IMR-90 (cell line): ENCODE results near the gene RPH3AL. TPM values are rescaled to one million over a fixed set of nuclear protein-coding genes. Genes with fewer than 3 reads are reported as not detected.
"Not testable (repeated sequence)": the region's sequence is repeated elsewhere in the genome, so short reads cannot be mapped to it uniquely, and the experiment has no call there.

ENCODE experiments used
- ATAC-seq: fragments of 200-7000 bp; cut with Tn5 transposase; 2 replicates; pipeline ENCODE4 v1.9.1; 2020; ENCODE audit warnings: low read depth, mild to moderate bottlenecking, moderate library complexity
- BruUV-seq: library from RNA; stranded (reverse); fragments of 400-500 nt; replicated peaks from 2 replicates; lab custom pipeline; 2021; lab: Mats Ljungman, UMichigan
- CTCF ChIA-PET: fragments of 300-600 bp; formaldehyde crosslinking; extraction: SDS; loops from one replicate; lab custom pipeline; 2021; ENCODE audit warnings: antibody characterized with exemption; lab: Yijun Ruan, JAX
- POLR2A ChIA-PET: fragments of 300-600 bp; sonication (Branson Sonifier 250); formaldehyde crosslinking; loops from one replicate; lab custom pipeline; 2022; ENCODE audit warnings: antibody characterized with exemption; ENCODE audit not compliant: unreplicated experiment; lab: Charles Lee
- DNase-seq: peaks from one replicate; pipeline ENCODE4 v3.0.0; 2013
- H2AFZ ChIP-seq: replicated peaks from 2 replicates; pipeline ENCODE3; 2013; ENCODE audit warnings: low read length, mild to moderate bottlenecking; ENCODE audit not compliant: poor library complexity
- H2AK5ac ChIP-seq: 2 replicates; pipeline ENCODE4 v1.6.1; 2013; ENCODE audit warnings: low read depth, low read length, inconsistent platforms
- H2AK9ac ChIP-seq: replicated peaks from 2 replicates; pipeline ENCODE3; 2013; ENCODE audit warnings: mild to moderate bottlenecking, low read depth, low read length, moderate library complexity; ENCODE audit not compliant: poor library complexity
- H2BK120ac ChIP-seq: 2 replicates; pipeline ENCODE4 v1.6.1; 2013; ENCODE audit warnings: low read depth, low read length, inconsistent platforms
- H2BK15ac ChIP-seq: 3 replicates; pipeline ENCODE4 v1.6.1; 2013; ENCODE audit warnings: low read depth, low read length, inconsistent platforms
- H2BK20ac ChIP-seq: 2 replicates; pipeline ENCODE4 v1.6.1; 2013; ENCODE audit warnings: low read depth, mild to moderate bottlenecking, inconsistent platforms, low read length, moderate library complexity
- H2BK5ac ChIP-seq: 2 replicates; pipeline ENCODE4 v1.6.1; 2013; ENCODE audit warnings: mild to moderate bottlenecking, low read depth, low read length, inconsistent platforms; ENCODE audit not compliant: poor library complexity, severe bottlenecking
- H3K14ac ChIP-seq: replicated peaks from 2 replicates; pipeline ENCODE4 v1.6.1; 2013; ENCODE audit warnings: low read depth, low read length, inconsistent platforms
- H3K18ac ChIP-seq: 2 replicates; pipeline ENCODE4 v1.6.1; 2013; ENCODE audit warnings: low read depth, low read length, control low read depth
- H3K23ac ChIP-seq: 2 replicates; pipeline ENCODE4 v1.6.1; 2013; ENCODE audit warnings: low read depth, low read length, inconsistent platforms
- H3K27ac ChIP-seq: 2 replicates; pipeline ENCODE4 v1.5.1; 2013; ENCODE audit warnings: mild to moderate bottlenecking, control low read depth, low read length; ENCODE audit not compliant: insufficient read depth
- H3K27me3 ChIP-seq: 2 replicates; pipeline ENCODE4 v1.6.1; 2013; ENCODE audit warnings: low read length; ENCODE audit not compliant: control insufficient read depth, insufficient read depth
- H3K36me3 ChIP-seq: 2 replicates; pipeline ENCODE4 v1.6.1; 2013; ENCODE audit warnings: low read length, mixed read lengths; ENCODE audit not compliant: control insufficient read depth, insufficient read depth
- H3K4ac ChIP-seq: 2 replicates; pipeline ENCODE4 v1.6.1; 2013; ENCODE audit warnings: low read depth, low read length, inconsistent platforms
- H3K4me1 ChIP-seq: 2 replicates; pipeline ENCODE4 v1.6.1; 2013; ENCODE audit warnings: low read length, mixed read lengths; ENCODE audit not compliant: control insufficient read depth, insufficient read depth
- H3K4me2 ChIP-seq: 2 replicates; pipeline ENCODE4 v1.6.1; 2013; ENCODE audit warnings: low read depth, mild to moderate bottlenecking, control low read depth, low read length, moderate library complexity
- H3K4me3 ChIP-seq: 2 replicates; pipeline ENCODE4 v1.5.1; 2013; ENCODE audit warnings: low read depth, mild to moderate bottlenecking, control low read depth, low read length, moderate library complexity; ENCODE audit not compliant: insufficient read depth
- H3K56ac ChIP-seq: 2 replicates; pipeline ENCODE4 v1.6.1; 2013; ENCODE audit warnings: low read length, inconsistent platforms; ENCODE audit not compliant: insufficient read depth; ENCODE audit errors: extremely low read depth
- H3K79me1 ChIP-seq, 2 experiments: 2 replicates each; pipeline ENCODE4 v1.6.1; 2013; ENCODE audit warnings: low read length in 2 of 2, inconsistent platforms in 1 of 2, low read depth in 1 of 2
- H3K9ac ChIP-seq: 2 replicates; pipeline ENCODE4 v1.6.1; 2013; ENCODE audit warnings: low read depth, low read length, control low read depth
- H3K9me1 ChIP-seq: 2 replicates; pipeline ENCODE4 v1.6.1; 2013; ENCODE audit warnings: low read length, inconsistent platforms; ENCODE audit not compliant: insufficient read depth
- H3K9me3 ChIP-seq: 2 replicates; pipeline ENCODE4 v1.6.1; 2013; ENCODE audit warnings: low read length; ENCODE audit not compliant: control insufficient read depth, insufficient read depth
- H4K20me1 ChIP-seq: 2 replicates; pipeline ENCODE4 v1.6.1; 2013; ENCODE audit warnings: low read length, inconsistent platforms; ENCODE audit not compliant: insufficient read depth
- H4K5ac ChIP-seq: 2 replicates; pipeline ENCODE4 v1.6.1; 2013; ENCODE audit warnings: mild to moderate bottlenecking, low read depth, low read length, control low read depth
- H4K8ac ChIP-seq, 2 experiments: 2 replicates each; pipeline ENCODE4 v1.6.1; 2013; ENCODE audit warnings: low read depth in 2 of 2, low read length in 2 of 2, control low read depth in 1 of 2, inconsistent platforms in 1 of 2
- H4K91ac ChIP-seq: 2 replicates; pipeline ENCODE4 v1.6.1; 2013; ENCODE audit warnings: low read depth, low read length, inconsistent platforms; ENCODE audit not compliant: insufficient read depth
- WGBS, 2 experiments: methylation state at CpG; one replicate each; pipeline versions ENCODE4 v1.1.5 to v1.1.7; 2013; ENCODE audit warnings: missing lambda C conversion rate in 2 of 2; ENCODE audit not compliant: insufficient read length in 1 of 2; ENCODE audit errors: extremely low coverage in 2 of 2; 5-methylcytosine and 5-hydroxymethylcytosine counted together
- dilution Hi-C: fragments of 300-500 bp; cut with HindIII; formaldehyde crosslinking; loops from one replicate; pipeline ENCODE4 v1.14.3; 2018; ENCODE audit warnings: low sequenced_read_pairs; ENCODE audit not compliant: unreplicated experiment
- in situ Hi-C: fragments of 300-500 bp; cut with MboI; formaldehyde crosslinking; loops from 3 replicates; pipeline ENCODE4 v1.14.3; 2019; ENCODE audit warnings: low sequenced_read_pairs, inconsistent platforms, mixed read lengths
- intact Hi-C: fragments of 100-400 bp; cut with micrococcal nuclease; formaldehyde crosslinking; loops from 2 replicates; pipeline ENCODE4 v1.10.0; 2022
- polyA plus RNA-seq, 3 experiments: library from polyadenylated mRNA; depleted of rRNA; stranded (reverse); fragments of >200 nt; gene quantifications; 2 replicates each; pipeline ENCODE4 v1.2.3, GENCODE V29; 2012; ENCODE audit warnings: low replicate concordance in 1 of 3
- total RNA-seq: library from RNA; depleted of rRNA; stranded (reverse); fragments of >200 nt; gene quantifications from 2 replicates; pipeline ENCODE4 v1.2.3, GENCODE V29; 2012

The RPH3AL gene
- total and polyA plus RNA-seq, 2 of the 4 experiments (the other 2 are of a cell fraction) = 1.8 to 2.5 TPM

- H3K36me3 ChIP-seq, H3K9ac ChIP-seq, in situ Hi-C loops, H2AFZ ChIP-seq, H3K79me1 ChIP-seq, H4K8ac ChIP-seq, POLR2A ChIA-PET, H3K14ac ChIP-seq, BruUV-seq, H3K4me3 ChIP-seq, H2BK15ac ChIP-seq, H4K91ac ChIP-seq, H3K9me1 ChIP-seq, ATAC-seq, H2AK5ac ChIP-seq, H2BK20ac ChIP-seq, H4K20me1 ChIP-seq, H3K4ac ChIP-seq, intact Hi-C loops, H2BK120ac ChIP-seq, H3K23ac ChIP-seq, H3K56ac ChIP-seq, H4K5ac ChIP-seq, H2BK5ac ChIP-seq, H3K27ac ChIP-seq, CTCF ChIA-PET, H3K18ac ChIP-seq, H3K4me2 ChIP-seq, H3K9me3 ChIP-seq, dilution Hi-C loops, H3K4me1 ChIP-seq, H2AK9ac ChIP-seq: not testable (repeated sequence)
- peaks cover 11% of the 10 kb centered on the region for H3K27me3 ChIP-seq
- WGBS, 2 experiments = 68% methylated on average over 2 of the region's 2 CpGs; no CpG with 5 or more reads in 1 of the 2 experiments
- DNase-seq = peak; percentile 3
These were observed 37.2 kb downstream of the RPH3AL start for GRCh38 chr17:315399-315798.

- ATAC-seq, CTCF ChIA-PET: not testable (repeated sequence)
These were observed 38.0 kb downstream of the RPH3AL start for GRCh38 chr17:314614-314944.

More at GRCh38 chr17:314614-314944, 38.0 kb downstream of the RPH3AL start:
- H2BK5ac ChIP-seq, H2BK120ac ChIP-seq, in situ Hi-C loops, BruUV-seq, H4K8ac ChIP-seq, H3K4ac ChIP-seq, H3K36me3 ChIP-seq, POLR2A ChIA-PET, H3K14ac ChIP-seq, H2BK20ac ChIP-seq, H3K4me2 ChIP-seq, H2AFZ ChIP-seq, H3K9me1 ChIP-seq, DNase-seq, H2AK5ac ChIP-seq, H3K79me1 ChIP-seq, H3K27ac ChIP-seq, H4K5ac ChIP-seq, H2BK15ac ChIP-seq, H3K4me3 ChIP-seq, H2AK9ac ChIP-seq, dilution Hi-C loops, H3K18ac ChIP-seq, intact Hi-C loops, H3K23ac ChIP-seq, H3K56ac ChIP-seq, H3K9me3 ChIP-seq, H3K9ac ChIP-seq, H4K91ac ChIP-seq, H3K4me1 ChIP-seq, H4K20me1 ChIP-seq: not testable (repeated sequence)
- 80% methylated on average over 1 of the region's 1 CpG; no CpG with 5 or more reads in 1 of the 2 experiments for WGBS, 2 experiments
- H3K27me3 ChIP-seq = peaks cover 11% of the 10 kb centered on the region
